Measurements from ENCODE around the gene CDHR2. TPM values are rescaled to one million over a fixed set of nuclear protein-coding genes. Genes with fewer than 3 reads are reported as not detected.

Gene CDHR2
- total RNA-seq, 4 donors from 2014 or later: not detected

DNA sequence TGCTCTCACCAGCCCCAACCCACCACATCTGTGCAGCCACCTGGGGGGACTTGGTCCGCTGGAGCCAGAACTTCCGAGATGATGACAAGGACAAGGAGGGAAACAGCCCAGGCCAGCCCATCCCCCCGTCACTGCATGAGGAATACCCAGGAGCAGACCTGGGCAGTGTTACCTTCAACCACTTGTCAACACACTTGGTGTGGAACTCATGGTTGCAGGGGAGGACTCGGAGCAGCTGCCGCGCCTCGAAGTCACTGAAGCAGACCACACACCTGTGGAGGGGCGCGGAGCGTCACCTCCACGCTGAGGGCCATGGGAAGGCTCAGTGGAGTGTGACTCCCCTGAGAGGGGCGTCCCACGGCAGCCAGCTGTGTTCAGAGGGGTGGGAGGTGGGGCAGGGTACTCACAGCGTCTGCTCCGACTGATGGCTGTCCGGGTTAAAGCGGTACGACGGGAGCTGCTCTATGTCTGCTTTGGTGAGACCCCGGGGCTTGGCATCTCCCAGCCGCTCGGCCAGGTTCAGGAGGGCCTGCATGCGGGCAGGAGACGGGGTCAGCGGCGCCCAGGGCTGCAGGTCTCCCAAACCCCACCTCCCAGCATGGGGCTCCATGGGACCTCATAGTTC is 19.9 kb upstream of the CDHR2 start:
- DNase-seq (ENCODE audit: low spot score in 2 of 2): no peak

GRCh38 chr5:176529741-176530141 is 19.4 kb upstream of the CDHR2 start:
- Histone ChIP-seq H3K4me3 (no peak overlapping the region), H3K36me3 (peaks cover 0 to 64% (median 22%) of the 10 kb centered on the region in 3 donors), H3K27me3 (no peaks in the 10 kb centered on the region), H3K9me3 (no peaks in the 10 kb centered on the region), H3K27ac (no peak overlapping the region), H3K4me1 (peaks cover 3 to 66% (median 47%) of the 10 kb centered on the region in 4 donors)
- WGBS, 2 donors: 72 to 81% methylated on average over 9 to 11 of the region's 11 CpGs
- TF ChIP-seq CTCF (IDR thresholded peaks at IDR 0.05) (no peak), EP300 (IDR thresholded peaks at IDR 0.05) (no peak), POLR2A (IDR thresholded peaks at IDR 0.05) (no peak)
- no peak for DNase-seq (ENCODE audit: low spot score in 2 of 2)

More for the DNA sequence above, 19.9 kb upstream of the CDHR2 start:
- Histone ChIP-seq H3K36me3 (peaks cover 0 to 64% (median 22%) of the 10 kb centered on the region in 3 donors), H3K27me3 (no peaks in the 10 kb centered on the region), H3K9me3 (no peaks in the 10 kb centered on the region), H3K4me3 (no peak overlapping the region), H3K4me1 (peaks cover 3 to 61% (median 42%) of the 10 kb centered on the region in 4 donors), H3K27ac (peak overlapping the region in 2 of 4 donors; percentile 8 to 11)
- TF ChIP-seq POLR2A (IDR thresholded peaks at IDR 0.05) (no peak), CTCF (IDR thresholded peaks at IDR 0.05) (no peak), EP300 (IDR thresholded peaks at IDR 0.05) (no peak)
- 89 to 93% methylated on average over 26 of the region's 26 CpGs for WGBS, 2 donors

GRCh38 chr5:176530393-176530982 is 18.7 kb upstream of the CDHR2 start:
- no peak overlapping the region for H3K4me3 ChIP-seq
- H3K9me3 ChIP-seq: no peaks in the 10 kb centered on the region
- peak overlapping the region in 2 of 4 donors; percentile 19 to 47 for H3K27ac ChIP-seq
- no peak for DNase-seq (ENCODE audit: low spot score in 2 of 2)
- peaks cover 0 to 64% (median 22%) of the 10 kb centered on the region in 3 donors for H3K36me3 ChIP-seq
- no peak for TF ChIP-seq EP300 (IDR thresholded peaks at IDR 0.05)
- TF ChIP-seq CTCF (IDR thresholded peaks at IDR 0.05): no peak
- TF ChIP-seq POLR2A (IDR thresholded peaks at IDR 0.05): no peak
- no peaks in the 10 kb centered on the region for H3K27me3 ChIP-seq
- H3K4me1 ChIP-seq: peaks cover 3 to 73% (median 55%) of the 10 kb centered on the region in 4 donors
- 64 to 73% methylated on average over 17 to 19 of the region's 28 CpGs for WGBS, 2 donors

DNA sequence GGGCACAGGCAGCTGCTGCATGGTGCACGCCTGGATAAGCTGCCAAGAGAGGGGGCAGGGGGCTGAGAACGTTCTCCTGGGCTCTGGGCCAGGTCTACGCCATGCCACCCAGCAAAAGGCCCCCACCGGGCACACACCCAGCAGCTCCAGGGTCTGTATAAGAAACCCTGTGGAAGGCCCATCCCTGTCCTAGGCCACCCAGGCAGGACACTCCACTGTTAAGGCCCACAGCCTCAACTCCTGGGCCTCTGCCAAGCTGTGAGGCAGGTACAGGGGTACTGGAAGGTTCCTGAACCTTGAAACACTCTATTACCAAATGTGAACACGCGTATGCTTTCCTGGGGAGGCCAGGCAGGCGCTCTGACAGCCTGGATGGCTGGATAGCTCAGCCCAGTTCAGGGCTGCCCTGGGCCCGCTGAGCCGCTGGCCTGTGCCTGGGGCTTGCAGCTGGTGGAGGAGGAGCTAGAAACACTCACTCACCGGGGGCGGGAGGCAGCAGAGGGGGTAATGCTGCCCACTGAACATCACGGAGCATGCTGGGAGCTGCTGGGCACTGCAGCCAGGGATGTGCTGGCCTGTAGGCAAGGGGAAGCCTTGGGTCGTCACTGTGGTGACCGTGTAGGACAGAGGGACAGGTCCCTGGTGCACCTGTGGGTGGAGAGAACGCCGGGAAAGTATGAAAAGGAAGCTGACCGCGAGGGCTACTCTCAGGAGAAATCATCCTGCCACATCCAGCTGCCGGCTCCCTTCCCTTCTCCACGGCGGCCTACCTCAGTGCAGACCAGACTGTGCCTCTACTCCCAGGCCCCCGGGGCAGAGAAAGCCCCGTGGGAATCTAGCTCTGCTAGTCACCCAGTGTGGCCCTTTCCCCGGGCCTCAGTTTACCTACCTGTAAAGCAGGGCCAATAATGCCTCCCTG is 17.9 kb upstream of the CDHR2 start:
- Histone ChIP-seq H3K27me3 (no peaks in the 10 kb centered on the region), H3K9me3 (no peaks in the 10 kb centered on the region), H3K4me3 (no peak overlapping the region), H3K4me1 (peaks cover 3 to 81% (median 58%) of the 10 kb centered on the region in 4 donors), H3K27ac (peak overlapping the region in 3 of 4 donors; percentile 19 to 47 (median 21)), H3K36me3 (peaks cover 0 to 57% (median 22%) of the 10 kb centered on the region in 3 donors)
- TF ChIP-seq EP300 (IDR thresholded peaks at IDR 0.05): peak in 1 of 2 donors; percentile 13
- TF ChIP-seq CTCF (IDR thresholded peaks at IDR 0.05): no peak
- no peak for TF ChIP-seq POLR2A (IDR thresholded peaks at IDR 0.05)
- 35 to 45% methylated on average over 24 of the region's 24 CpGs for WGBS, 2 donors
- DNase-seq (ENCODE audit: low spot score in 2 of 2): no peak

Data from tibial nerve (tissue), 4 donors.